H1 (cell line): ENCODE measurements around the gene CCDC59. TPM values are rescaled to one million over a fixed set of nuclear protein-coding genes. Genes with fewer than 3 reads are reported as not detected.

Source experiments
- CBX8 ChIP-seq: fragments of 300-800, 300-1000 bp; sonication (generic); IDR thresholded peaks from 2 replicates; pipeline ENCODE4 v1.7.1; 2016; ENCODE audit warnings: low read depth, low read length, borderline replicate concordance
- CEBPB ChIP-seq: IDR thresholded peaks from 2 replicates; pipeline ENCODE4 v1.6.1; 2012; ENCODE audit warnings: low read depth, low read length
- RXRA ChIP-seq: IDR thresholded peaks from 2 replicates; pipeline ENCODE4 v1.6.1; 2011; ENCODE audit warnings: low read depth, mild to moderate bottlenecking, low read length, moderate library complexity; ENCODE audit not compliant: insufficient read depth
- polyA plus RNA-seq, 7 experiments: library from polyadenylated mRNA; depleted of rRNA in 3 of 7; stranded (reverse) in 5 of 7; unstranded in 2 of 7; fragments of >200 nt in 5 of 7; fragments of 200-250 nt in 2 of 7; gene quantifications; 1 replicate in 5 of 7; 2 replicates in 1 of 7; 4 replicates in 1 of 7; pipeline versions ENCODE4 v1.2.1 to v1.2.3, GENCODE V29; 2011 to 2013; ENCODE audit warnings: missing spikeins in 2 of 7, mixed read lengths in 2 of 7
- total RNA-seq: library from RNA; stranded (reverse); fragmentation: NEBNext Ultra II Directional; extraction: Animal tissue kit (Norgen Biotek cat#: 25700); gene quantifications from 2 replicates; pipeline ENCODE4 v1.2.1, GENCODE V29; 2021
- TF ChIP-seq, protein P1 (sequence below): IDR thresholded peaks from 2 replicates; pipeline ENCODE4 v1.6.1; 2011; ENCODE audit warnings: low read length, improper control_type of control experiment

Gene CCDC59
- total and polyA plus RNA-seq, 2 of the 8 experiments (the other 6 are each of a cell fraction or from before 2014, with no cell fraction given): 11.6 to 54.0 TPM

DNA sequence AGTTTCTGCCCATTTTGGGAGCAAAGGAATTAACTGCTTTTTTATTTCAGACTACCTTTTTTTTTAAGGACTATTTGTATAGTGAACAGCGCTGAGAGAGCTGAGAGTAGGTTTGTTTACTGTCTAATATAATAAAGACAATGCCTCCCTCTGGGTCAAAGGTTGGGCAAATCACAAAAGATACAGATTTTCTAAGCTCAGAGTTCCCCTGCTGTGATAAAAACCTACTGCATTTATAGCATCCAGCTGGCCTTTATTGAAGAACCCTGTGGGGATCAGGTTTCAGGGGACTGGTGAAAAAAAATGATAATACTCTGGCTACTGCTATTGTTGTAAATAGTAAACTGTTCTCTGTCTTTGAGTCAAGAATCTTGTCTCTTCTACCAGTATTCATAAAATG, 28.7 kb downstream of the CCDC59 start (continued):
- TF ChIP-seq, protein P1, sequence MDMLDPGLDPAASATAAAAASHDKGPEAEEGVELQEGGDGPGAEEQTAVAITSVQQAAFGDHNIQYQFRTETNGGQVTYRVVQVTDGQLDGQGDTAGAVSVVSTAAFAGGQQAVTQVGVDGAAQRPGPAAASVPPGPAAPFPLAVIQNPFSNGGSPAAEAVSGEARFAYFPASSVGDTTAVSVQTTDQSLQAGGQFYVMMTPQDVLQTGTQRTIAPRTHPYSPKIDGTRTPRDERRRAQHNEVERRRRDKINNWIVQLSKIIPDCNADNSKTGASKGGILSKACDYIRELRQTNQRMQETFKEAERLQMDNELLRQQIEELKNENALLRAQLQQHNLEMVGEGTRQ: no peak
- TF ChIP-seq CEBPB (no peak), RXRA (no peak), CBX8 (no peak)
